GM18907 (cell line): ENCODE measurements around the gene DGKG.

Experiments
- ATAC-seq: cut with Tn5 transposase; IDR thresholded peaks from one replicate; pipeline ENCODE4 v1.9.1; 2021; ENCODE audit warnings: mild to moderate bottlenecking, moderate library complexity; ENCODE audit not compliant: unreplicated experiment

Gene DGKG

GRCh38 chr3:186368176-186368575 lies 6.1 kb upstream of the DGKG start:
- no peak for ATAC-seq

GRCh38 chr3:186367631-186368030 lies 5.6 kb upstream of the DGKG start:
- ATAC-seq: no peak

GRCh38 chr3:186366206-186366605 lies 4.2 kb upstream of the DGKG start:
- ATAC-seq: no peak

GRCh38 chr3:186365202-186365974 lies 3.4 kb upstream of the DGKG start:
- ATAC-seq: no peak

GRCh38 chr3:186362988-186363387 lies 954 bp upstream of the DGKG start:
- ATAC-seq: no peak

GRCh38 chr3:186362537-186362842 lies 456 bp upstream of the DGKG start:
- ATAC-seq: no peak

- no peak for ATAC-seq
Measured at GRCh38 chr3:186361246-186361761, 730 bp downstream of the DGKG start.

GRCh38 chr3:186360779-186361178 lies 1.3 kb downstream of the DGKG start:
- no peak for ATAC-seq

GRCh38 chr3:186359078-186359477 lies 3.0 kb downstream of the DGKG start:
- no peak for ATAC-seq

- no peak for ATAC-seq
Measured at GRCh38 chr3:186356152-186356551, 5.9 kb downstream of the DGKG start.

- no peak for ATAC-seq
Measured at GRCh38 chr3:186354100-186354499, 7.9 kb downstream of the DGKG start.

GRCh38 chr3:186352369-186352768 lies 9.7 kb downstream of the DGKG start:
- ATAC-seq: no peak

GRCh38 chr3:186342197-186342596 lies 19.8 kb downstream of the DGKG start:
- ATAC-seq: peak; percentile 52

- ATAC-seq: no peak
Measured at GRCh38 chr3:186340204-186340603, 21.8 kb downstream of the DGKG start.

GRCh38 chr3:186339180-186339918 lies 22.7 kb downstream of the DGKG start:
- no peak for ATAC-seq

- no peak for ATAC-seq
Measured at GRCh38 chr3:186333256-186333655, 28.8 kb downstream of the DGKG start.

GRCh38 chr3:186330772-186331460 lies 31.1 kb downstream of the DGKG start:
- ATAC-seq: no peak

- ATAC-seq: no peak
Measured at GRCh38 chr3:186329589-186329988, 32.4 kb downstream of the DGKG start.

GRCh38 chr3:186327912-186328487 lies 34.0 kb downstream of the DGKG start:
- no peak for ATAC-seq

GRCh38 chr3:186322761-186323160 lies 39.3 kb downstream of the DGKG start:
- ATAC-seq: no peak

GRCh38 chr3:186321746-186322145 lies 40.3 kb downstream of the DGKG start:
- no peak for ATAC-seq
